ENCODE measurements around the gene AHI1. TPM values are rescaled to one million over a fixed set of nuclear protein-coding genes. Genes with fewer than 3 reads are reported as not detected.

Gene AHI1
- total RNA-seq, 1 experiment from 2014 or later, result 22.8 TPM

- TF ChIP-seq CTCF (conservative IDR thresholded peaks at IDR 0.05; ENCODE audit: low read depth, low read length) (no peak), EZH2 (IDR thresholded peaks at IDR 0.05; ENCODE audit: borderline replicate concordance, low read depth, low read length, poor library complexity, severe bottlenecking) (no peak)
- intact Hi-C loops (cut with micrococcal nuclease; ENCODE audit: unreplicated experiment), result no loop called here
- Histone ChIP-seq H3K36me3 (ENCODE audit: insufficient read depth, low read length, poor library complexity, severe bottlenecking) (peaks cover 4% of the 10 kb centered on the region), H3K27me3 (replicated peaks; ENCODE audit: insufficient read depth, low read depth, low read length, poor library complexity) (no peaks in the 10 kb centered on the region), H3K27ac (ENCODE audit: low read depth, low read length, poor library complexity, severe bottlenecking) (no peak overlapping the region), H3K4me1 (ENCODE audit: insufficient read depth, low read length, poor library complexity, severe bottlenecking) (no peaks in the 10 kb centered on the region), H3K4me3 (ENCODE audit: low read depth, low read length, poor library complexity, severe bottlenecking) (no peak overlapping the region), H3K9me3 (ENCODE audit: low read depth, low read length, poor library complexity, severe bottlenecking) (peaks cover 13% of the 10 kb centered on the region)
- ChIA-PET CTCF (no interaction called here), POLR2A (ENCODE audit: low non-redundant PET) (no interaction called here)
- peak; percentile 4 for DNase-seq (ENCODE audit: low spot score)
- no TSS peak for BruUV-seq (replicated peaks)
Measured at GRCh38 chr6:135475292-135475886, 22.2 kb downstream of the AHI1 start.

- Histone ChIP-seq H3K9me3 (ENCODE audit: low read depth, low read length, poor library complexity, severe bottlenecking) (peaks cover 7% of the 10 kb centered on the region), H3K27me3 (replicated peaks; ENCODE audit: insufficient read depth, low read depth, low read length, poor library complexity) (no peaks in the 10 kb centered on the region), H3K4me3 (ENCODE audit: low read depth, low read length, poor library complexity, severe bottlenecking) (no peak overlapping the region), H3K27ac (ENCODE audit: low read depth, low read length, poor library complexity, severe bottlenecking) (no peak overlapping the region), H3K36me3 (ENCODE audit: insufficient read depth, low read length, poor library complexity, severe bottlenecking) (no peaks in the 10 kb centered on the region), H3K4me1 (ENCODE audit: insufficient read depth, low read length, poor library complexity, severe bottlenecking) (no peaks in the 10 kb centered on the region)
- intact Hi-C loops (cut with micrococcal nuclease; ENCODE audit: unreplicated experiment), result no loop called here
- ChIA-PET POLR2A (ENCODE audit: low non-redundant PET) (no interaction called here), CTCF (no interaction called here)
- no TSS peak for BruUV-seq (replicated peaks)
- no peak for DNase-seq (ENCODE audit: low spot score)
- TF ChIP-seq CTCF (conservative IDR thresholded peaks at IDR 0.05; ENCODE audit: low read depth, low read length) (no peak), EZH2 (IDR thresholded peaks at IDR 0.05; ENCODE audit: borderline replicate concordance, low read depth, low read length, poor library complexity, severe bottlenecking) (no peak)
Measured at GRCh38 chr6:135474362-135474761, 23.2 kb downstream of the AHI1 start.

DNA sequence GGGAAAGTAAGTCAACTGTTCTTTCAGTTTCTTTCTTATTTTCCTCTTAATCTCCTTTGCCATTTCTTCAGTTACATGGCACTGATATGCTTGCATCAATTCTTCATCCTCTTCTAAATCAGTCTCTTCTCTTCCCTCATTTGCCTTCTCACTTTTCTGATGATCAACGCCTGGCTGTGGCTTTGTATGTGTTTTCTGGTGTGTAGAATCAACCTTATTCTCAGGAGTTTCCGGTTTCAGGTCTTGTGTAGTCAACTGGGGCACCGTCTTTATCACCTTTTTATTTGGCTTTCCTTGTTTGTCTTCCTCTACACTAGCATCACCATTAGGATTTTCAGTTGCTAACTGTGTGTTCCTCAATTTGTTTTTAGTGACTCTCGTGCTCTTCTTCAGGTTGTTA, 31.6 kb downstream of the AHI1 start:
- no TSS peak for BruUV-seq (replicated peaks)

More for the DNA sequence above, 31.6 kb downstream of the AHI1 start:
- no peaks in the 10 kb centered on the region for H3K36me3 ChIP-seq (ENCODE audit: insufficient read depth, low read length, poor library complexity, severe bottlenecking)
- POLR2A ChIA-PET (ENCODE audit: low non-redundant PET), result no interaction called here
- no peak overlapping the region for H3K27ac ChIP-seq (ENCODE audit: low read depth, low read length, poor library complexity, severe bottlenecking)
- no peaks in the 10 kb centered on the region for H3K27me3 ChIP-seq (replicated peaks; ENCODE audit: insufficient read depth, low read depth, low read length, poor library complexity)
- no peak overlapping the region for H3K4me3 ChIP-seq (ENCODE audit: low read depth, low read length, poor library complexity, severe bottlenecking)
- no peak for TF ChIP-seq CTCF (conservative IDR thresholded peaks at IDR 0.05; ENCODE audit: low read depth, low read length)
- no peak for TF ChIP-seq EZH2 (IDR thresholded peaks at IDR 0.05; ENCODE audit: borderline replicate concordance, low read depth, low read length, poor library complexity, severe bottlenecking)
- no peaks in the 10 kb centered on the region for H3K9me3 ChIP-seq (ENCODE audit: low read depth, low read length, poor library complexity, severe bottlenecking)
- intact Hi-C loops (cut with micrococcal nuclease; ENCODE audit: unreplicated experiment), result no loop called here
- CTCF ChIA-PET, result no interaction called here
- no peak for DNase-seq (ENCODE audit: low spot score)
- H3K4me1 ChIP-seq (ENCODE audit: insufficient read depth, low read length, poor library complexity, severe bottlenecking), result no peaks in the 10 kb centered on the region
